ENCODE results near the gene CARS1.

The CARS1 gene

DNA sequence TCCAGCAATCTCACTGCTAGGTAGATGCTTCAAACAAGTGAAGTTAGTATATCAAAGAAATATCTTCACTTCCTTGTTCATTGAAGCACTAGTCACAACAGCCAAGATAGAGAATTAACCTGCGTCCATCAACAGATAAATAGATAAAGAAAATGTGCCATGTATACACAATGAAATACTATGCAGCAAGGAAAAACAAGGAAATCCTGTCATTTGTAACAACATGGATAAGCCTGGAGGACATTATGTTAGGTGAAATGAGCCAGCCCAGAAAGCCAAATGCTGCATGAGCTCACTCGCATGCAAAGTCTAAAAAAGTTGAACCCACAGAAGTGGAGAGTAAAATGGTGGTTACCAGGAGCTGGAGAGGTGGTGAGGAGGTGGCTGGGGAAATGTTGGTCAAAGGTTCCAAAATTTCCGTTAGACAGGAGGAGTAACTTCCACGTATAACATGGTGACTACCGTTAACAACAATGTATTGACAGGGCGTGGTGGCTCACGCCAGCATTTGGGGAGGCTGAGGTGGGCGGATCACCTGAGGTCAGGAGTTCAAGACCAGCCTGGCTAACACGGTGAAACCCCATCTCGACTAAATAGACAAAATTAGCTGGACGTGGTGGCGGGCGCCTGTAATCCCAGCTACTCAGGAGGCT is 23.6 kb upstream of the CARS1 start:
- H3K4me1 Mint-ChIP-seq: no peaks in the 10 kb centered on the region
- no peaks in the 10 kb centered on the region for H3K36me3 Mint-ChIP-seq (ENCODE audit: low read depth)
- TF ChIP-seq, protein P1, sequence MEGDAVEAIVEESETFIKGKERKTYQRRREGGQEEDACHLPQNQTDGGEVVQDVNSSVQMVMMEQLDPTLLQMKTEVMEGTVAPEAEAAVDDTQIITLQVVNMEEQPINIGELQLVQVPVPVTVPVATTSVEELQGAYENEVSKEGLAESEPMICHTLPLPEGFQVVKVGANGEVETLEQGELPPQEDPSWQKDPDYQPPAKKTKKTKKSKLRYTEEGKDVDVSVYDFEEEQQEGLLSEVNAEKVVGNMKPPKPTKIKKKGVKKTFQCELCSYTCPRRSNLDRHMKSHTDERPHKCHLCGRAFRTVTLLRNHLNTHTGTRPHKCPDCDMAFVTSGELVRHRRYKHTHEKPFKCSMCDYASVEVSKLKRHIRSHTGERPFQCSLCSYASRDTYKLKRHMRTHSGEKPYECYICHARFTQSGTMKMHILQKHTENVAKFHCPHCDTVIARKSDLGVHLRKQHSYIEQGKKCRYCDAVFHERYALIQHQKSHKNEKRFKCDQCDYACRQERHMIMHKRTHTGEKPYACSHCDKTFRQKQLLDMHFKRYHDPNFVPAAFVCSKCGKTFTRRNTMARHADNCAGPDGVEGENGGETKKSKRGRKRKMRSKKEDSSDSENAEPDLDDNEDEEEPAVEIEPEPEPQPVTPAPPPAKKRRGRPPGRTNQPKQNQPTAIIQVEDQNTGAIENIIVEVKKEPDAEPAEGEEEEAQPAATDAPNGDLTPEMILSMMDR (IDR thresholded peaks at IDR 0.05; ENCODE audit: unreplicated experiment in 3 of 3): no peak
- no peak overlapping the region for H3K27ac Mint-ChIP-seq
- no peaks in the 10 kb centered on the region for H3K9me3 Mint-ChIP-seq
- H3K27me3 Mint-ChIP-seq (ENCODE audit: low read depth): peaks cover 21% of the 10 kb centered on the region
- H3K4me3 Mint-ChIP-seq: no peak overlapping the region

DNA sequence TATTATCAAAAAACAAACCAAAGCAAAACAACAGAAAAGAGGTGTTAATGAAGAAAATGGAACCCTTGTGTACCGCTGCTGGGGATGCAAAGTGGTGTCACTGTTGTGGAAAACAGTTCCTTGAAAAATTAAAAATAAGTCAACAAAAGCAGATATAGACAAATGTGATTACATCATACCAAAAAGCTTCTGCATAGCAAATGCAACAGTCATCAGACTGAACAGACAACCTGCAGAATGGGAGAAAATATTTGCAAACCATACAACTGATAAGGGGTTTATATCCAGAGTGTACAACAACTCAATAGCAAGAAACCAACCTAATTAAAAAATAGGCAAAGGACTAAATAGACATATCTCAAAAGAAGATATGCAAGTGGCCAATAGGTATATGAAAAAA is 22.9 kb upstream of the CARS1 start:
- H3K4me1 Mint-ChIP-seq: no peaks in the 10 kb centered on the region
- no peaks in the 10 kb centered on the region for H3K9me3 Mint-ChIP-seq
- no peak overlapping the region for H3K27ac Mint-ChIP-seq
- no peaks in the 10 kb centered on the region for H3K36me3 Mint-ChIP-seq (ENCODE audit: low read depth)
- H3K27me3 Mint-ChIP-seq (ENCODE audit: low read depth): peaks cover 21% of the 10 kb centered on the region
- TF ChIP-seq, protein P1 (IDR thresholded peaks at IDR 0.05; ENCODE audit: unreplicated experiment in 3 of 3): no peak
- no peak overlapping the region for H3K4me3 Mint-ChIP-seq

DNA sequence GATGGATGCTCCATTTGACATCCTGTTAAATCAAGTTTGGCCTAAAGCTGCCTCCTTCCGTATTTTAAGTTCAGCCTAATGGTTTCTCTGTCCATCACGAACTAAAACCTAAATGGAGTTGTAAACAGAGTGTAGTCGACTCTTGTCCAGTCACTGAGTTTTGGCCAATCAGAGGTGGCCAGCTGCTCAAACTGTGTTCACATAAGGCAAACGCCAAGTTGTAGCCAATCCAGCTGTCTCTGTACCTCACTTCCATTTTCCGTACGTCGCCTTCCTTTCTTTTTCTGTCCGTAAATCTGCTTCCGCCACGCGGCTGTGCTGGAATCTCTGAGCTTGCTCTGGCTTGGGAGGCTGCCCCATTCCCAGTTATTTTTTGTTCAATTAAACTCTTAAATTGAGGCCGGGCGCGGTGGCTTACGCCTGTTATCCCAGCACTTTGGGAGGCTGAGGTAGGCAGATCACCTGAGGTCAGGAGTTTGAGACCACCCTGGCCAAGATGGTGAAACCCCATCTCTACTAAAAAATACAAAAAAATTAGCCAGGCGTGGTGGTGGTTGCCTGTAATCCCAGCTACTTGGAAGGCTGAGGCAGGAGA is 20.7 kb upstream of the CARS1 start:
- H3K27me3 Mint-ChIP-seq (ENCODE audit: low read depth): peaks cover 8% of the 10 kb centered on the region
- H3K4me1 Mint-ChIP-seq: peaks cover 4% of the 10 kb centered on the region
- H3K4me3 Mint-ChIP-seq: no peak overlapping the region
- H3K36me3 Mint-ChIP-seq (ENCODE audit: low read depth): no peaks in the 10 kb centered on the region
- TF ChIP-seq, protein P1 (IDR thresholded peaks at IDR 0.05; ENCODE audit: unreplicated experiment in 3 of 3): no peak
- no peaks in the 10 kb centered on the region for H3K9me3 Mint-ChIP-seq
- no peak overlapping the region for H3K27ac Mint-ChIP-seq

DNA sequence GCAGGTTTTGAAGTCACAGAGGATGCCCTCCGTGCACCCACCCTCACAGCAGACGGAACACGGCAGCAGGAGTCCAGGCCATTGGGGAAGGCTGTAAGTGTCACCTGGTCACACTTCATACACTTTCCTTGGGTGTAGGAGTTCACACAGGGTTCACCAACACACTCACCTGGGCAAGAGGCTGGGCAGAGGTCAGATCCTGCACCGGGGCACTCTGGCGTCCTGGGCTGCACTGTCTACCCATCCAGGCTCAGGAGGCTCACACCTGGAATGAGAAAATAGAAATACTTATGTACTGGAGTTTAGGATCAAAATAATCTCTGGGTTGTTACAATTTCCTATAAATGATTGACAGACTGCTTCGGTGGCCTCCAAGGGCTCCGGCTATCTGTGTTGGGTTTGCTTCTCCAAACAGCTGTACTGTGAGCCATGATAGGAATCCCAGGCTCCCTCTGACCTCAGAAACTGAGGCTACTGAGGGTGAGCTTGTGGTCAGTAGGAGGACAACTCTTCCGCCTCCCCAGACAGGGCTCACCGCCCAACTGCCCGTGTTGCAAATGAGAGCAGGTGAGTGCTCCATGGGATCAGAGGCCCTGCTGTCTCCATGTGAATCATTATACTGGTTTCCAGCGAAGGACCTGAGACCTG is 20.1 kb upstream of the CARS1 start:
- Mint-ChIP-seq H3K27ac (peak overlapping the region in 2 of 3 experiments; percentile 35 to 61), H3K36me3 (ENCODE audit: low read depth) (no peaks in the 10 kb centered on the region), H3K4me1 (peaks cover 6% of the 10 kb centered on the region), H3K4me3 (no peak overlapping the region), H3K27me3 (ENCODE audit: low read depth) (peaks cover 6% of the 10 kb centered on the region), H3K9me3 (no peaks in the 10 kb centered on the region)
- TF ChIP-seq, protein P1 (IDR thresholded peaks at IDR 0.05; ENCODE audit: unreplicated experiment in 3 of 3): no peak

DNA sequence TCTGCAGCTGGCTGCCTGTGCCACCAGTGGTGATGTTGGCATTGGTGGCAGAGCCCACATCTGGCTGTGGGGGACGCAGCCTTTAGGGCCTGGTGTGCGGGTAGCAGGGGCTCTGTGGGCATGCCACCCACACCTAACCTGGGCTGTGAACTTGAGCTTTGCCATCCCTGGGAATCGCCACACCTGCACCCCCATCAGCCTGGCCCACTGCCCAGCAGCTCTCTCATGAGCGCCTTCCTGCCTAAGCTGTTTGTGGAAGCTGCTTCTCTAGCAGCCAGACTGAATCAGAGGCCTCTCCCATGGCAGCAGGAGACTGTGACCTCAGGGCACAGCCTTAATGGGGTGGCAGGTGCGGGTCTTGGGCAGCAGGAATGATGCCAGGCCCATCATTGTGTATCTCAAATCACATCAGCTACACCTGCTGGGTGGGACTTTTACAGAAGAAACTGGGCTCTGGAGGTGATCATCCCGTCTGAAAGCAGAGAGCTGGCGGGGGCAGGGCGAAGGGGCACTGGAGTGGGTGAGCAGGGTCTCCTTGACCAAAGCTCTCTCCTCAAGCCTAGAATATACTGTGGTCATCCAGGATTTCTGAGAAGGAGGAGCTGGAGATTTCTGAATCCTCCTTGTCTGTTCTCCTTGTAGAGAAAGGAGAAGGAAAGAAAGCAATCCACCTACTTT is 17.8 kb upstream of the CARS1 start:
- no peak overlapping the region for H3K4me3 Mint-ChIP-seq
- H3K9me3 Mint-ChIP-seq: no peaks in the 10 kb centered on the region
- no peaks in the 10 kb centered on the region for H3K36me3 Mint-ChIP-seq (ENCODE audit: low read depth)
- no peak overlapping the region for H3K27ac Mint-ChIP-seq
- TF ChIP-seq, protein P1 (IDR thresholded peaks at IDR 0.05; ENCODE audit: unreplicated experiment in 3 of 3): no peak
- H3K4me1 Mint-ChIP-seq: peaks cover 6% of the 10 kb centered on the region
- no peaks in the 10 kb centered on the region for H3K27me3 Mint-ChIP-seq (ENCODE audit: low read depth)
